ENCODE results near the gene SLC6A9.

SLC6A9 gene

GRCh38 chr1:44067266-44068250, 36.3 kb upstream of the SLC6A9 start:
- H3K9me3 ChIP-seq (ENCODE audit: severe bottlenecking): no peaks in the 10 kb centered on the region
- no peaks in the 10 kb centered on the region for H3K36me3 ChIP-seq
- H3K27me3 ChIP-seq (ENCODE audit: insufficient read depth, low read depth, severe bottlenecking): no peaks in the 10 kb centered on the region
- no peak overlapping the region for H3K4me3 ChIP-seq (ENCODE audit: low read depth, low read length)
- DNase-seq: no peak
- TF ChIP-seq CTCF (IDR thresholded peaks at IDR 0.05; ENCODE audit: low read depth, low read length): no peak
- no peak overlapping the region for H3K27ac ChIP-seq

DNA sequence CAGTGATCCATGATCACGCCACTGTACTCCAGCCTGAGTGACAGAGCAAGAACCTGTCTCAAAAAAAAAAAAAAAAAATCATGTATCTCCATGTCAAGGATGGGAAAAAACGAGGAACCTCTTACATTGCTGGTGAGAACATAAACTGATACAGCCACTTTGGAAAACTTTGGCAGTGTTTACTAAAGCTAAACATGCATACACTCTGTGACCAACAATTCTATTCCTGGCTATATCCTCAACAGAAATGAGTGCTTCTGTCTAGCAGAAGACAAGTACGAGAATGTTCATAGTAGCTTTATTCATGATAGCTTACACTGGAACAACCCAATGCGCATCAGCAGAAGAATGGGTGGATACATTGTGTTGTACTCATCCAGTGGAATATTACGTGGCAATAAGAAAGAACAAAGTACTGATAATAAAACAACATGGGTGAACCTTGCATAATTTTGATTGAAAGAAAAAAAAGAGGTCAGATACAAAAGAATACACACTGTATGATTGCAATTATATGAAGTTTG, 31.5 kb upstream of the SLC6A9 start:
- Histone ChIP-seq H3K27ac (no peak overlapping the region), H3K27me3 (ENCODE audit: insufficient read depth, low read depth, severe bottlenecking) (no peaks in the 10 kb centered on the region), H3K4me3 (ENCODE audit: low read depth, low read length) (no peak overlapping the region), H3K36me3 (no peaks in the 10 kb centered on the region), H3K9me3 (ENCODE audit: severe bottlenecking) (no peaks in the 10 kb centered on the region)
- no peak for TF ChIP-seq CTCF (IDR thresholded peaks at IDR 0.05; ENCODE audit: low read depth, low read length)
- no peak for DNase-seq

- Histone ChIP-seq H3K27ac (no peak overlapping the region), H3K9me3 (ENCODE audit: severe bottlenecking) (no peaks in the 10 kb centered on the region), H3K27me3 (ENCODE audit: insufficient read depth, low read depth, severe bottlenecking) (no peaks in the 10 kb centered on the region), H3K4me3 (ENCODE audit: low read depth, low read length) (no peak overlapping the region), H3K36me3 (no peaks in the 10 kb centered on the region)
- TF ChIP-seq CTCF (IDR thresholded peaks at IDR 0.05; ENCODE audit: low read depth, low read length): no peak
- no peak for DNase-seq
Observed at GRCh38 chr1:44061857-44062256, 30.6 kb upstream of the SLC6A9 start.

- Histone ChIP-seq H3K27me3 (ENCODE audit: insufficient read depth, low read depth, severe bottlenecking) (no peaks in the 10 kb centered on the region), H3K9me3 (ENCODE audit: severe bottlenecking) (no peaks in the 10 kb centered on the region), H3K27ac (no peak overlapping the region)
Observed at GRCh38 chr1:44060830-44061267, 29.6 kb upstream of the SLC6A9 start.

DNA sequence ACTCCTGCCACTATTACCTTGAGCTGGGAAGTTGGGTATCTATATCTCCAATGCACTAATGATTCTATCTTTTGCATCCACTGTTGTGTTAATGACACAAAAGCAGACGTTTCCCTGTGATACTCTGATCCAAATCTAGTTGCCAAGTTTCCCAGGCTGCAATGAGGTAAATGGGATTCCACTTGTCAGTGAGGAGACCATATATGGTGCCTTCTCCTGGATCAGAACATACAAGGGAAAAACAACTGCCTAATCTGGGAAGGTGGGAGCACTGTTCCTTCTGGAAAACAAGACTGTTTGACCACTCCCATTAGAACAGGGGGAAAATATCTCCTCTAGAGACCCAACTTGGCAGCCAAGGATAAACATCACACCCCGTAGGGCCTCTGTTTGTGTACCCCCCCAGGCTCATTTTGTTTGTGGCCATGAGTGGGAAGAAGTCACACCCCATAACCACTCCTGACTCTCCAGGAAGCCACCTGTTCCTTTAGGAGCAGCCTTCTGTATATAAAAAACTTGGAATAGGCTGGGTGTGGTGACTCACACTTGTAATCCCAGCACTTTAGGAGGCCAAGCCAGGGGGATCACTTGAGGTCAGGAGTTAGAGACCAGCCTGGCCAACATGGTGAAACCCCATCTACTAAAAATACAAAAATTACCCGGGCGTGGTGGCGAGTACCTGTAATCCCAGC, 28.5 kb upstream of the SLC6A9 start:
- Histone ChIP-seq H3K27me3 (ENCODE audit: insufficient read depth, low read depth, severe bottlenecking) (no peaks in the 10 kb centered on the region), H3K36me3 (no peaks in the 10 kb centered on the region), H3K9me3 (ENCODE audit: severe bottlenecking) (no peaks in the 10 kb centered on the region), H3K4me3 (ENCODE audit: low read depth, low read length) (no peak overlapping the region), H3K27ac (no peak overlapping the region)
- DNase-seq: no peak
- no peak for TF ChIP-seq CTCF (IDR thresholded peaks at IDR 0.05; ENCODE audit: low read depth, low read length)

More at GRCh38 chr1:44060830-44061267, 29.6 kb upstream of the SLC6A9 start:
- no peak for DNase-seq
- H3K4me3 ChIP-seq (ENCODE audit: low read depth, low read length): no peak overlapping the region
- no peak for TF ChIP-seq CTCF (IDR thresholded peaks at IDR 0.05; ENCODE audit: low read depth, low read length)
- H3K36me3 ChIP-seq: no peaks in the 10 kb centered on the region
